Neural cell (in vitro differentiated cells): ENCODE data around the gene ST3GAL3.

Source experiments
- EP300 ChIP-seq: fragments of 450-650 bp; conservative IDR thresholded peaks from 2 replicates; pipeline ENCODE4 v1.6.1; 2014; ENCODE audit warnings: antibody characterized with exemption, mild to moderate bottlenecking, moderate library complexity; ENCODE audit not compliant: poor library complexity, severe bottlenecking
- EZH2 ChIP-seq: fragments of 200-600, 300-800 bp; shearing (Covaris generic), sonication (generic); IDR thresholded peaks from 2 replicates; pipeline ENCODE4 v1.6.1; 2014; ENCODE audit warnings: antibody characterized with exemption, low read length, borderline replicate concordance, mild to moderate bottlenecking; ENCODE audit not compliant: insufficient read depth, poor library complexity, severe bottlenecking
- POLR2AphosphoS5 ChIP-seq: IDR thresholded peaks from 2 replicates; pipeline ENCODE4 v1.6.1; 2012
- RAD21 ChIP-seq: fragments of 450-650 bp; conservative IDR thresholded peaks from 2 replicates; pipeline ENCODE4 v1.6.1; 2014; ENCODE audit warnings: antibody characterized with exemption, mild to moderate bottlenecking, moderate library complexity
- SMC3 ChIP-seq: fragments of 450-650 bp; conservative IDR thresholded peaks from 2 replicates; pipeline ENCODE4 v1.6.1; 2014; ENCODE audit warnings: antibody characterized with exemption, mild to moderate bottlenecking, moderate library complexity; ENCODE audit not compliant: poor library complexity
- TF ChIP-seq, protein P1 (sequence below): fragments of 450-650 bp; IDR thresholded peaks from 2 replicates; pipeline ENCODE4 v1.5.1; 2014; ENCODE audit warnings: antibody characterized with exemption, mild to moderate bottlenecking, moderate library complexity; ENCODE audit not compliant: poor library complexity, severe bottlenecking
- TF ChIP-seq, protein P2 (sequence below): IDR thresholded peaks from 2 replicates; pipeline ENCODE4 v1.6.1; 2012; ENCODE audit warnings: borderline replicate concordance

DNA sequence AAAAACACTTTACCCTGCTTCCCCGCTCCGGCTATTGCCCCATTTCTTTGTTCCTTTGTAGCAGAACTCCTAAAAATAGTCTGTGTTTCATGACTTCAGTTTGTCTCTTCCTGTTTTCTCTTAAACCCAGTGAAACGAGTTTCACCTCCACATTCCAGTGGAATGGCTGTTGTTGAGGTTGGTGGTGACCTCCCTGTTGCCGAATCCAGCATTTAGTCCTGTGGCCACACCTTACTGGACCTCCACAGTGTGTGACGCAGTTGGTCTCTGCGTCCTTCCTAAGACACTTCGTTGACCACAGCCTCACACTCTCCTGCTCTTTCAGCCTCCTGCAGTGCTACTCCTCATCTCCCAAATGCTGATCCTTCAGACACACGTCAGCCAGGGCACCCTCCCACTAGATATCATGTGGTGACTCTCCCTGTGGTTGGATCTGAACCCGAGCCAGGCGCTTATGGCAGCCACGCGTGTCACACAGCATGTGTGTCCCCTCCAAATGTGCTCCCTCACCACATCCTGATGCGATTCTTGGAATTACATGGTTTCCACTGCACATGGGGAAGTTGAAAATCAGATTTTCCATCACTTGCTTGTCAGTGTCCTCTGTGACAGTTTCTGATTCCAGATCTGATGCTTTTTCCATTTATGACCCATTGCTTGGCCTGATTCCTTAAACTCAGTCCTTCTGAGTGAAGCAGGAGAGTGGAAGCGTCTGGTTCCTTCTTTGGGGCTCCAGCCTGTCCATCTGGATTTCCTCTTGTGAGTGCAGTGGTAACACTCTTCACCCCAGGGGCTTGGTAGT is 127.1 kb downstream of the ST3GAL3 start:
- TF ChIP-seq, protein P1, sequence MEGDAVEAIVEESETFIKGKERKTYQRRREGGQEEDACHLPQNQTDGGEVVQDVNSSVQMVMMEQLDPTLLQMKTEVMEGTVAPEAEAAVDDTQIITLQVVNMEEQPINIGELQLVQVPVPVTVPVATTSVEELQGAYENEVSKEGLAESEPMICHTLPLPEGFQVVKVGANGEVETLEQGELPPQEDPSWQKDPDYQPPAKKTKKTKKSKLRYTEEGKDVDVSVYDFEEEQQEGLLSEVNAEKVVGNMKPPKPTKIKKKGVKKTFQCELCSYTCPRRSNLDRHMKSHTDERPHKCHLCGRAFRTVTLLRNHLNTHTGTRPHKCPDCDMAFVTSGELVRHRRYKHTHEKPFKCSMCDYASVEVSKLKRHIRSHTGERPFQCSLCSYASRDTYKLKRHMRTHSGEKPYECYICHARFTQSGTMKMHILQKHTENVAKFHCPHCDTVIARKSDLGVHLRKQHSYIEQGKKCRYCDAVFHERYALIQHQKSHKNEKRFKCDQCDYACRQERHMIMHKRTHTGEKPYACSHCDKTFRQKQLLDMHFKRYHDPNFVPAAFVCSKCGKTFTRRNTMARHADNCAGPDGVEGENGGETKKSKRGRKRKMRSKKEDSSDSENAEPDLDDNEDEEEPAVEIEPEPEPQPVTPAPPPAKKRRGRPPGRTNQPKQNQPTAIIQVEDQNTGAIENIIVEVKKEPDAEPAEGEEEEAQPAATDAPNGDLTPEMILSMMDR = no peak
- TF ChIP-seq, protein P2, sequence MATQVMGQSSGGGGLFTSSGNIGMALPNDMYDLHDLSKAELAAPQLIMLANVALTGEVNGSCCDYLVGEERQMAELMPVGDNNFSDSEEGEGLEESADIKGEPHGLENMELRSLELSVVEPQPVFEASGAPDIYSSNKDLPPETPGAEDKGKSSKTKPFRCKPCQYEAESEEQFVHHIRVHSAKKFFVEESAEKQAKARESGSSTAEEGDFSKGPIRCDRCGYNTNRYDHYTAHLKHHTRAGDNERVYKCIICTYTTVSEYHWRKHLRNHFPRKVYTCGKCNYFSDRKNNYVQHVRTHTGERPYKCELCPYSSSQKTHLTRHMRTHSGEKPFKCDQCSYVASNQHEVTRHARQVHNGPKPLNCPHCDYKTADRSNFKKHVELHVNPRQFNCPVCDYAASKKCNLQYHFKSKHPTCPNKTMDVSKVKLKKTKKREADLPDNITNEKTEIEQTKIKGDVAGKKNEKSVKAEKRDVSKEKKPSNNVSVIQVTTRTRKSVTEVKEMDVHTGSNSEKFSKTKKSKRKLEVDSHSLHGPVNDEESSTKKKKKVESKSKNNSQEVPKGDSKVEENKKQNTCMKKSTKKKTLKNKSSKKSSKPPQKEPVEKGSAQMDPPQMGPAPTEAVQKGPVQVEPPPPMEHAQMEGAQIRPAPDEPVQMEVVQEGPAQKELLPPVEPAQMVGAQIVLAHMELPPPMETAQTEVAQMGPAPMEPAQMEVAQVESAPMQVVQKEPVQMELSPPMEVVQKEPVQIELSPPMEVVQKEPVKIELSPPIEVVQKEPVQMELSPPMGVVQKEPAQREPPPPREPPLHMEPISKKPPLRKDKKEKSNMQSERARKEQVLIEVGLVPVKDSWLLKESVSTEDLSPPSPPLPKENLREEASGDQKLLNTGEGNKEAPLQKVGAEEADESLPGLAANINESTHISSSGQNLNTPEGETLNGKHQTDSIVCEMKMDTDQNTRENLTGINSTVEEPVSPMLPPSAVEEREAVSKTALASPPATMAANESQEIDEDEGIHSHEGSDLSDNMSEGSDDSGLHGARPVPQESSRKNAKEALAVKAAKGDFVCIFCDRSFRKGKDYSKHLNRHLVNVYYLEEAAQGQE = no peak
- TF ChIP-seq EZH2 (no peak), POLR2AphosphoS5 (no peak), SMC3 (no peak), RAD21 (no peak), EP300 (no peak)
